Neutrophil (primary cell): ENCODE data around the gene SAFB2.

ENCODE experiments used
- H3K27ac ChIP-seq: fragments of 200-600 bp; sonication (generic); 2 replicates; pipeline ENCODE4 v1.5.1; 2016; ENCODE audit warnings: mild to moderate bottlenecking, moderate library complexity
- H3K27me3 ChIP-seq: fragments of 200-600 bp; sonication (generic); 2 replicates; pipeline ENCODE4 v1.6.0; 2016; ENCODE audit warnings: mild to moderate bottlenecking
- H3K36me3 ChIP-seq: fragments of 200-600 bp; sonication (generic); 2 replicates; pipeline ENCODE4 v1.5.1; 2017
- H3K4me1 ChIP-seq, 2 experiments: fragments of 200-600 bp in 1 of 2; sonication (generic) in 1 of 2; 1 replicate in 1 of 2; 2 replicates in 1 of 2; pipeline versions ENCODE4 v1.5.1 to v1.6.1; 2013 to 2016; ENCODE audit warnings: low read depth in 1 of 2, low read length in 1 of 2, mild to moderate bottlenecking in 1 of 2, moderate library complexity in 1 of 2; ENCODE audit not compliant: control insufficient read depth in 1 of 2, insufficient read depth in 1 of 2
- H3K4me3 ChIP-seq, 2 experiments: fragments of 200-600 bp in 1 of 2; sonication (generic) in 1 of 2; 1 replicate in 1 of 2; 2 replicates in 1 of 2; pipeline ENCODE4 v1.5.1; 2013 to 2016; ENCODE audit warnings: low read depth in 1 of 2, low read length in 1 of 2, mild to moderate bottlenecking in 1 of 2, moderate library complexity in 1 of 2
- H3K9me3 ChIP-seq: fragments of 200-600 bp; sonication (generic); 2 replicates; pipeline ENCODE4 v1.5.1; 2016
- TF ChIP-seq, protein P1 (sequence below): fragments of 200-600 bp; sonication (generic); IDR thresholded peaks from 2 replicates; pipeline ENCODE4 v1.5.1; 2016; ENCODE audit warnings: antibody characterized with exemption

Gene SAFB2

DNA sequence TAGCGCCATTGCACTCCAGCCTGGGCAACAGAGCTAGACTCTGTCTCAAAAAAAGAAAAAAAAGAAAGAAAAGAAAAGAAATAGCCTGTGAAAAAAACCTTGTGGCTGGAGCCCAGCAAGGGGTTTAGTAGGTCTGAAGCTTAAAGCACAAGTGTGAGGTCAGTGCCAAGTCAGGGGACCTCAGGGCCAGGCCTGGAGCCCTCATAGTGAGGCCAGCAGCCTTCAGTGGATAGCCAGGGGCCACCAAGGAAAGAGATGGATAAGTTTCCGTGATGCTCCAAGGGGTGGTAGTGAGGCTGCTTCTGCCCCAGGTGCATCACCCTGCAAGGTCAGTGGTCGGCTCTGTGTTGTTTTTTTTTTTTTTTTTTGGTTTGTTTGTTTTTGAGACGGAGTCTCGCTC, 67.7 kb downstream of the SAFB2 start:
- Histone ChIP-seq H3K4me1 (no peaks in the 10 kb centered on the region), H3K27ac (no peak overlapping the region), H3K27me3 (peaks cover 15% of the 10 kb centered on the region), H3K36me3 (no peaks in the 10 kb centered on the region), H3K9me3 (no peaks in the 10 kb centered on the region), H3K4me3 (no peak overlapping the region)
- TF ChIP-seq, protein P1, sequence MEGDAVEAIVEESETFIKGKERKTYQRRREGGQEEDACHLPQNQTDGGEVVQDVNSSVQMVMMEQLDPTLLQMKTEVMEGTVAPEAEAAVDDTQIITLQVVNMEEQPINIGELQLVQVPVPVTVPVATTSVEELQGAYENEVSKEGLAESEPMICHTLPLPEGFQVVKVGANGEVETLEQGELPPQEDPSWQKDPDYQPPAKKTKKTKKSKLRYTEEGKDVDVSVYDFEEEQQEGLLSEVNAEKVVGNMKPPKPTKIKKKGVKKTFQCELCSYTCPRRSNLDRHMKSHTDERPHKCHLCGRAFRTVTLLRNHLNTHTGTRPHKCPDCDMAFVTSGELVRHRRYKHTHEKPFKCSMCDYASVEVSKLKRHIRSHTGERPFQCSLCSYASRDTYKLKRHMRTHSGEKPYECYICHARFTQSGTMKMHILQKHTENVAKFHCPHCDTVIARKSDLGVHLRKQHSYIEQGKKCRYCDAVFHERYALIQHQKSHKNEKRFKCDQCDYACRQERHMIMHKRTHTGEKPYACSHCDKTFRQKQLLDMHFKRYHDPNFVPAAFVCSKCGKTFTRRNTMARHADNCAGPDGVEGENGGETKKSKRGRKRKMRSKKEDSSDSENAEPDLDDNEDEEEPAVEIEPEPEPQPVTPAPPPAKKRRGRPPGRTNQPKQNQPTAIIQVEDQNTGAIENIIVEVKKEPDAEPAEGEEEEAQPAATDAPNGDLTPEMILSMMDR = no peak

DNA sequence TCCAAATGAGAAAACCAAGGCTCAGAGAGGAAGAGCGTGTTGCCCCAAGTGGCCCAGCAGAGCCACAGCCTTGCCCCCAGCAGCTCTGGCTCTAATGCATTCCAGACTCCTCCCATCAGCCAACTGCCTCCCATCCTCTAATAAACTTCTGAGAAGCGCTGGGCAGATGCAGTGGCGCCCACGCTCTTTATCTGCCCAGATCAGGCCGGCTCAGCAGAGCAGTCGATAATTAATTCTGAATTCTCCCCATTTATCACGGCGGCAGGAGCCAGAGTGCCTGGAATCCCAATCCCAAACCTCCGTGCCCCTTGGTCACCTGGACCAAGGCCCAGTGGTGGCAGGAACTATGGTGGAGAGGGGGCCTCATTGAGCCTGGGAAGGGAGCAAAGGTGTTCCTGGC, 68.7 kb downstream of the SAFB2 start:
- Histone ChIP-seq H3K9me3 (no peaks in the 10 kb centered on the region), H3K4me3 (no peak overlapping the region), H3K27ac (no peak overlapping the region), H3K27me3 (peaks cover 12% of the 10 kb centered on the region), H3K36me3 (no peaks in the 10 kb centered on the region), H3K4me1 (no peaks in the 10 kb centered on the region)
- TF ChIP-seq, protein P1 = no peak

DNA sequence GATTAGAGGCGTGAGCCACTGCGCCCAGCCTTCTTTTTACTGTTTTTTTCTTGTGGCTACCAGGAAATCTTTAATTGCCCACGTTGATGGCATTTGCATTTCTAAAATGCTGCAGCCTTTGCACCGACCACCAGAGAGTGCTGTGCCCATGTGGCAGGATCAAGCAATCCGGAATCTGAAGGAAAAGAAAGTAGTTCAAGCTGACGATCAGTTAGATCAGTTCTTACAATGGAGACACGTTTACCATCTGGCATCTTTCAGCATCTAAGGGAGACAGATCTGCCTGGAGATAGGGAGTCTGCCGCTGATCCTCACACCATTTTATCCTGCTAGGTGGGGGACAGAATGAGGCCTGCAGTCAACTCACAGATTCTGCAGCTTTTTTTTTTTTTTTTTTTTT, 74.7 kb downstream of the SAFB2 start:
- TF ChIP-seq, protein P1 = no peak

DNA sequence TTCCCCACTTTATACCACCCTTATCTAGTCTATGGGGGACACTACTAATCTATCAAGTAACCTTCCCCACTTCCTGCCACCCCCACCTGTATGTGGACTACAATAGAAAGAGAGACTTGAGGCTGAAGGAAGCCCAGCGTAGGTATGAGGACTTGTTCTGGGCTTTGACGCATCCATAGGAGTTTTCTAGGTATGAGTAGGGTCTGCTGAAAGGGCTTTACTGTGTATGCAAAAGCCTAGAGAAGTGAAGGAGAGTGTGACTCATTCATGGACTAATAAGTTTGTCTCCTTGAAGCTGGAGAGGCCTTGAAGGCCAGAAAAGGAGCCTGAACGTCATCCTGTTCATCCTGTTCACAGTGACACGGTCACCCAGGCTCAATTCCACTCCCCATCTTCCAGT, 76.6 kb downstream of the SAFB2 start:
- TF ChIP-seq, protein P1 = no peak
- Histone ChIP-seq H3K4me3 (no peak overlapping the region), H3K9me3 (no peaks in the 10 kb centered on the region), H3K4me1 (no peaks in the 10 kb centered on the region), H3K27ac (no peak overlapping the region), H3K36me3 (no peaks in the 10 kb centered on the region), H3K27me3 (no peaks in the 10 kb centered on the region)

More for the DNA sequence above, 74.7 kb downstream of the SAFB2 start:
- no peaks in the 10 kb centered on the region for H3K4me1 ChIP-seq
- H3K36me3 ChIP-seq = no peaks in the 10 kb centered on the region
- H3K9me3 ChIP-seq = no peaks in the 10 kb centered on the region
- no peak overlapping the region for H3K27ac ChIP-seq
- H3K27me3 ChIP-seq = no peaks in the 10 kb centered on the region
- no peak overlapping the region for H3K4me3 ChIP-seq

DNA sequence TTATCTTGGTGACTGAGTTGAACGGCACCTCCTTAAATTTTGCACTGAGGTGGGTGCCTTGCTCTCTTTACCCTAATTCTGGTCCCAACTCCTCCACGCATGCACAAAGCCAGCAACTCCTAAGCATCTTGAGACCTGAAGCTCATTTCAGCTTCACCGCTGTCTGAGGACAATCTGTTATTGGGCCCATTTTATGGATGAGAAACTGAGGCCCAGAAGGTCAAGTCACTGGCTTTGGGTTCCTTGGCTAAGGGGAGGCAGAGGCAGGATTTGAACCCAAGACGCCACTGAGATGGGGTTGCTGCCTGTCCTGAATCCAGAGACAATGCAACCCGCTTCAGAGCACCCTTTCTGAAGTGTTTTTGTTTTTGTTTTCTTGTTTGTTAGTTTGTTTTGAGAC, 77.5 kb downstream of the SAFB2 start:
- no peaks in the 10 kb centered on the region for H3K36me3 ChIP-seq

More for the DNA sequence above, 77.5 kb downstream of the SAFB2 start:
- Histone ChIP-seq H3K4me1 (no peaks in the 10 kb centered on the region), H3K27ac (no peak overlapping the region), H3K9me3 (no peaks in the 10 kb centered on the region), H3K4me3 (no peak overlapping the region), H3K27me3 (no peaks in the 10 kb centered on the region)
- TF ChIP-seq, protein P1 = no peak
